Upper lobe of left lung (tissue), 4 donors: Measurements from ENCODE around the gene CNP.

Experiments
- POLR2A ChIP-seq, 4 donors: fragments of 450-650 bp; IDR thresholded peaks; one replicate each; pipeline ENCODE4 v1.5.1; 2016 to 2017; ENCODE audit warnings: antibody characterized with exemption in 4 of 4, mild to moderate bottlenecking in 2 of 4
- POLR2AphosphoS5 ChIP-seq, 2 donors: sonication (generic); formaldehyde crosslinking; IDR thresholded peaks; one replicate each; pipeline ENCODE4 v1.5.1; 2017; ENCODE audit warnings: antibody characterized with exemption in 2 of 2
- TF ChIP-seq, protein P1 (sequence below), 6 experiments: fragments of 450-650 bp in 4 of 6; fragments of 200-600 bp in 2 of 6; sonication (generic) in 2 of 6; IDR thresholded peaks; one replicate each; pipeline ENCODE4 v1.5.1; 2016 to 2019; ENCODE audit warnings: antibody characterized with exemption in 6 of 6

DNA sequence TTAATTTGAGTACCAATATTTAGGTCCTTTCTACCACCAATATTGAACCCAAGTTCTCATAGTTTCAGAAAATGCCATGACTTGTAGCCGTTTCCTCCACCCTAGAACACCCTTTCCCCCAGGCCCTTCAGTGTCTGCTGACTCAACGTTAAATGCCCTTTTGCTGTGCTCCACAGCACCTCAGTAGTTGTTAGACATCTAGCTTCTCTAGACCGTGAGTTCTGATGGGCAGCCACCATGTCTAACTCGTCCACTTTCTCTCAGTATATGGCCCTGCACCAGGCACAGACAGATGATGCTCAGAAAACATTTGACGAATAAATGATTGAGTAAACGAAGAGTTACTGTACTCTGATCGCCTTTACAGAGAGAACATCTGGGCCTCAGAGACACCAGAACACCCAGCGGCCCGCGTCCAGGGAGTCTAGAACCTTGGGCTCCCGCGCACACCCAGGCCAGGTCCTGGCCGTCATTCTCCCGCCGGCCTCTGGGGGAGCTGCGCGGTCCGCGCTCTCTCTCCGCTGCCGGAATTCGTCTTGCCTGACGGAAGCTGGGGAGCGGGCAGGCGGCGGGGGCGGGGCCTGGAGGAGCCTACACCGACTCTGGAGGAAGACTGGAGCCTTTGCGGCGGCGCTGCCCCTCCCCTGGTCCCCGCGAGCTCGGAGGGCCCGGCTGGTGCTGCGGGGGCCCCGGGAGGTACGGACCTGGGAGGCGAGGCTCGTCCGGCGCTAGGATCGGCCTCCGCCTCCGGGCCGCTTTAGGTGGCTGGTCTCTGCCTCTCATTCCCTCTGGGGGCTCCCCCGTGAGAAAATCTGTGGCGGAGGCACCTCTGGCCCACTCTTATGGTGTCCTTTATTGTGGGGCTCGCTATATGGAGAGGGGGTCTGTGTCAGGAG is 53.2 kb downstream of the CNP start, which contains the start of gene NKIRAS2:
- TF ChIP-seq, protein P1, sequence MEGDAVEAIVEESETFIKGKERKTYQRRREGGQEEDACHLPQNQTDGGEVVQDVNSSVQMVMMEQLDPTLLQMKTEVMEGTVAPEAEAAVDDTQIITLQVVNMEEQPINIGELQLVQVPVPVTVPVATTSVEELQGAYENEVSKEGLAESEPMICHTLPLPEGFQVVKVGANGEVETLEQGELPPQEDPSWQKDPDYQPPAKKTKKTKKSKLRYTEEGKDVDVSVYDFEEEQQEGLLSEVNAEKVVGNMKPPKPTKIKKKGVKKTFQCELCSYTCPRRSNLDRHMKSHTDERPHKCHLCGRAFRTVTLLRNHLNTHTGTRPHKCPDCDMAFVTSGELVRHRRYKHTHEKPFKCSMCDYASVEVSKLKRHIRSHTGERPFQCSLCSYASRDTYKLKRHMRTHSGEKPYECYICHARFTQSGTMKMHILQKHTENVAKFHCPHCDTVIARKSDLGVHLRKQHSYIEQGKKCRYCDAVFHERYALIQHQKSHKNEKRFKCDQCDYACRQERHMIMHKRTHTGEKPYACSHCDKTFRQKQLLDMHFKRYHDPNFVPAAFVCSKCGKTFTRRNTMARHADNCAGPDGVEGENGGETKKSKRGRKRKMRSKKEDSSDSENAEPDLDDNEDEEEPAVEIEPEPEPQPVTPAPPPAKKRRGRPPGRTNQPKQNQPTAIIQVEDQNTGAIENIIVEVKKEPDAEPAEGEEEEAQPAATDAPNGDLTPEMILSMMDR (IDR thresholded peaks at IDR 0.05), result peak; percentile 94 to 98 (median 96)
- TF ChIP-seq POLR2AphosphoS5 (IDR thresholded peaks at IDR 0.05), result peak; percentile 78 to 88
- peak in 2 of 4 donors; percentile 58 to 79 for TF ChIP-seq POLR2A (IDR thresholded peaks at IDR 0.05)
